GM10847 (cell line): ENCODE results near the gene C4orf50.

Source experiments
- POLR2A ChIP-seq: IDR thresholded peaks from 2 replicates; pipeline ENCODE4 v1.6.1; 2011; ENCODE audit not compliant: insufficient read length; ENCODE audit errors: extremely low read depth

C4orf50 gene

DNA sequence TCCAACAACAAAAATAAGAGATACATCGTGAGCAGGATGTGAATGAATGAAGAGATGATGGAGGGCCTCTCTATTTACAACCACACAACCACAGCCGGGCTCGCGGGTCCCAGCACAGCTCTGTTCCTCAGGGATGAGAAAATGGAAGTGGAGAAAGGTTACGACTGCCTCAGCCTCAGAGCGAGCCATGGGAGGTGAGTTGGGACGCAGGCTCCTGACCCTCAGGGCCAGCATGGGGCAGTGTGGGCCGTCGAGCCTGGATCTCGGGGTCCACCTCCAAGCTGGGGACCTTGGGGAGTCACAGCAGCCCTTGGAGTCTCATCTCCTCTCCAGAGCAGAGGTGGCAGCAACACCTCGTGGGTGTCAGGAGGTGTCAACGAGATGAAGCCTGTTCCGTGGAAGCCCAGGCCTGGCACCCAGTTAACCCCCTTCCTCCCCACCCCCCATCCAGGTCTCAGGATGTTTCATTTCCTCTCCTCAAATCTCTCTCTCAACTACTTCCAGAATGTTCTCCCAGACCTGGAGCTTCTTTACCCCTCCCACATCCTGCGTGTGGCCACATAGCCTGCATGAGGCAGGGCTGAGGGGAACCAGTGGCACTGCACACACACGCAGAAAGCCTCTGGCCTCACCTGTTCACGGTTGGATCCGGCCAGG is 25.9 kb downstream of the C4orf50 start:
- TF ChIP-seq POLR2A: no peak

DNA sequence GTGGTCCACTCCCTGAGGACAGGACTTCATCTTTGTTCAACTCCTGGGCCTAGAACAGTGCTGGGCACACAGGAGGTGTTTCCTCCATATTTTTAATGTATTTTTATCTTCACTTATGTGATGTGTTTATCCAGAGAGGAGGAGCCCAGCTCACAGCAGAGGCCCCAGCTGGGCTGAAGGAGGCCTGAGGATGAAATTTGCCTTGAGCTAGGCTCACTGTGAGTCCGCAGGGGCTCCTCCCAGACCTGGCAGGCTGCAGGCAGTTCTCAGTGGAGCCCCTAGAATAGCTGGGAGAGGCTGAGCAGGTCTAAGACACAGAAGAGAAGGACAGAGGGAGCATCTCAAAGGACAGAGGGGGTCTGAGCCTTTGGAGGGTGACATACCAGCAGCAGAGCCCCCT is 26.8 kb downstream of the C4orf50 start:
- no peak for TF ChIP-seq POLR2A

DNA sequence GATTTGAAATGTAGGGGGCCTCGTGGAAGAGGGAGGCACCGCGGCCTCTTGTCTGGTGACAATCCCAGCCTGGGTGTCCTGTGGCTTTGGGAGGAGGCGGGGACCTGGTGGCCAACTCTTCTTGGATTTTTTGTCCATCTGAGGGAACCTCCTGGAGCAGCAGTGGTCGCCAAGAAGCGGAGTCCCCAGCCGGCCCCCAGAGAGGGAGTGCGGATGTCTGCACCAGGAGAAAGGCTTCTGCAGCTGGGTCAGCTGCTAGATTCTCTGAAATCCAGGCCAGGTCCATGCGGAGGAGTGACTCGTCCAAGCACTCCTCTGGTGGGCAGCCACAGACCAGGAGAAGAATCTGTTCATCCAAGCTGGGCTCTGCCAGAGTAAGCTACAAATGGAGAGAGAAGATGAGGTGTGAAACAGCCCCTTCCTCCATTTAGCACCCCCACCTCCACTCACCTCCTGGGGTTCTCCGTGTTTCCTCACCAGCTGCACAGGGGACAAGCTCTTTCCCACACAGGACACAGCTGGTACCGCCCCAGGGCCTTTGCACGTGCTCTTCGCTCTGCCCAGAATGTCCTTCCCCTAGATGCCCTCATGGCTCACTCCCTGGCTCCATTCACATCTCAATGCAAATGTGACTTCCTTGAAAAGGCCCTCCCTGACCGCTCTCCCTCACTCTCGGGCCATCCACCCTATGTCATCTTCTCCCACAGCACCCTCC is 27.6 kb downstream of the C4orf50 start:
- TF ChIP-seq POLR2A: no peak

DNA sequence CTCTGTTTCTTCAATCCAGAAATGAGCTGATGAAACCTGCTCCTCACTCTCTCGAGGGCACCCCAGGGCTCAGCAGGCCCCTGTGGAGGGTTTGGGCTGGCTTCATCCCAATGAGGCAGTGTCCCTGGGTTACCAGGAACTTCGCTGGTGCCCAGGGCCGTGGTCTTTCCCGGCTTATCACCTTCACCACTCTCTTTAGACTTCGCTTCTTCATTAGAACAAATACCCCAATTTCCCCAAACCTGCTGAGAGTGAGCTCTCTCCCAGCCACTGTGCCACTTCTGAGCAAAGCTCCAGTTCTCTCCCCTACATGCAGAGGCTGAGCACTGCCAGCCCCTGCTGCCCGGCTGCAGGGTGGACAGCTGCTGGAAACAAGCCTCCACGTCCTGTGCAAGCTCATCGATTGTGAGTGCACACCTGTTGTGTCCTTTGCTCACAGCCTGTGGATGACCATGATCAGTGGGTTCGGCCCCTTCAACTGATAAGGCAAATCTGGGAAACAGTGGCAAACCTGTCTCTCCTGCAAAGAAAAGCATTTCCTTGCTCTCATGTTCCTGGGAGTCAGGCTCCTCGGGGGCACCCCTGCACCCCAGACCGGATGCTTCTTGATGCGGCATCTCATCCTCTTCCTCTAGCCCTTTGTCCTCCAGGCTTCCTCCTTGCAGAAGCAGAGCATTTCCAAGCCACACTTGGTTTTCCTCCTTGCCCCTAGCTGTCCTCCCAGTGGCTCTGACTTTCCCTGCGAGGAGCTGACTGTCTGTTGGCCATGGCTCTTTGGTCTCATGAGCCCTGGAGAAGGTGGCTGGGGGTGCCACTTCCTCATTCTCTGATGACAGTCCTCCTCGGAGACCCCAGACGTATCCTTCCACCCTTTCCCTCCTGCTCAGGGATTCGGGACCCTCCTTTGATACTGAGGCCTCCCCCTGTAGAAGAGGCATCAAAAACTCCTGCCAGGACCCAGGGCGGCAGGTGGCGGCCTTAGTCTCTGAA is 28.7 kb downstream of the C4orf50 start:
- TF ChIP-seq POLR2A: no peak

DNA sequence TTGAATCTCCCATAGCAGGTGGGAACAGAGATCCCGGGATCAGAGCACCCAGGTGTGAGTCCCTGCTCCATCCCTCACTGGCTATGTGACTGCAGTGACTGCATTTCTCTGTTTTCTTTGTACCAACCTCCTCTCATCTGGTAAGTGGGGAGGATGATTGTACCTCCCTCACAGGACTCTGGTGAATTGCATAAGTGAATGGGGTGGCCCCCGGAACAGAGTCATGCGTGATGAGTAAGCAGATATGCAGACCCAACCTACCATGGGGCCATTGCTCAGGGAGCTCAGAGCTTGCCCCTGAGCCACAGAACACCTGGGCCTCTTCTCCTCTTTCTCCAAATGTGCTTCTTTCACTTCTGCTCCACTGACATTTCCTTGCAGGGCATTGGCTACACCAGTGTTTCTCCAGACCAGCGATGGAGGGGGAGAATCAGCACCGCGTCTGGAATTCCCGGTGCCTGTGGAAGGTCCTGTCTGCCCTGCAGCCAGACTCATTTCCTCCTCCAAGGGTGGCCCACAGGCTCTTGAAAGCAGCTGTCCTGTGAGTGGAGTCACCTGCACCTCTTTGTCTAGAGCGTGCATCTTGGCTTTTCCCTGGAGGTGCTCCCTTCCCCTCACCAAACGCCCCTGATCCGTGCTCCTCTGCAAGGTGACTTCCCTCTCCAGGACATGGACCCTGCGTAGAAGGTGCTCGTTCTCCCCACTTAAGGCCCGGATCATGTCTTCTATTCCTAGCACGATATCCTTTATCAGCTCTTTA is 30.0 kb downstream of the C4orf50 start:
- no peak for TF ChIP-seq POLR2A

DNA sequence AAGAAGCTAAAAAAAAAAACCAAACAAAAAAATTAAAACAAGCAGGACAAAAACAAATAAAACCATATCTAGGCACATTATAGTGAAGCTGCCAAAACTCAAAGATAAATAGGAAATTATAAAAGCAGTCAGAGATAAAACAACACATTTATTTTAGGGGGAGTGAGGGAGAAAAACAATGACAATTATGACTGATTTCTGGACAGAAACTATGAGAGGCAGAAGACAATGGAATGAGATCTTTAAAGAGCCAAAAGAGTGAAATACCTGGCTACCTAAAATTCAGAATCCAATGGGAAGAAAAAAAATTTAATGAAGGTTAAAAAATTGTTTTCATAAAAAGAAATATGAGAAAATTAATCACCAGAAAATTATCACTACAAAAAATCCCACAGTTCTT is 33.4 kb downstream of the C4orf50 start:
- no peak for TF ChIP-seq POLR2A

DNA sequence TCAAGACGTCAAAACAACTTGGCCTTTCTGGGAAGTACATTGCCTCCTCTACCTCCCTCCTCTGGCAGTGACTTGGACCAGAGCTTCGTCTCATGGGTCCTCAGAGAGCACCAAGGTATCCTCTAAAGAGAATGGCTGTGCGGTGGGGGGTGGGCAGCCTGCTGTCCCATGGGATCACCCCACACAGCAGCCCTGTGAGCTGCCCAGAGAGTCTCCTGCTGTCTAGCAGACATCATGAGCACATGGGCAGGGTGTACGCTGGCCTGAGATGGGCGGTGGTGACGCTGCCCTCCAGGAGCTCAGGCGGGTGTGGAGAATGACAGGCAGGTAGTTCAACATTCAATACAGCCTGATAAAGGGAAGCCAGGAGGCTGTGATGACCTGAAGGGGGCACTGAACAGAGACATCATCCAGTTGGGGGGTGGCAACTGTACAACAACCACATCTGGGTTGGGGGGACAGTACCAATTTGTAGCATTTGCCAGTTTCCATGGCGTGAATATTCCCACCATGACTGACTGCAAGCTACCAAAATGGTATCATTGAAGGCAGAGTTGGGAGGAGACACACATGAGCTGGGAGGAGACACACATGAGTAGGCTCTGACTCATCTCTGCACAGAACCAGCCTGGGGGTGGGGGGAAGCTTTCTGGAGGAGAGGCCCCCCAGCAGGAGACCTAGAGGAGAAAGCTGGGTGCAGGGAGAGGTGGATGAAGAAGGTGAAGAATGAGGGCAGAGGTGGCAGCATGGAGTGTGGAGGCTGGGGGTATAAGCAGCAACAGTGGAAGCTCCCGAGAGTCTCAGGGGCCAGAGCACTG is 35.9 kb downstream of the C4orf50 start:
- TF ChIP-seq POLR2A: no peak

DNA sequence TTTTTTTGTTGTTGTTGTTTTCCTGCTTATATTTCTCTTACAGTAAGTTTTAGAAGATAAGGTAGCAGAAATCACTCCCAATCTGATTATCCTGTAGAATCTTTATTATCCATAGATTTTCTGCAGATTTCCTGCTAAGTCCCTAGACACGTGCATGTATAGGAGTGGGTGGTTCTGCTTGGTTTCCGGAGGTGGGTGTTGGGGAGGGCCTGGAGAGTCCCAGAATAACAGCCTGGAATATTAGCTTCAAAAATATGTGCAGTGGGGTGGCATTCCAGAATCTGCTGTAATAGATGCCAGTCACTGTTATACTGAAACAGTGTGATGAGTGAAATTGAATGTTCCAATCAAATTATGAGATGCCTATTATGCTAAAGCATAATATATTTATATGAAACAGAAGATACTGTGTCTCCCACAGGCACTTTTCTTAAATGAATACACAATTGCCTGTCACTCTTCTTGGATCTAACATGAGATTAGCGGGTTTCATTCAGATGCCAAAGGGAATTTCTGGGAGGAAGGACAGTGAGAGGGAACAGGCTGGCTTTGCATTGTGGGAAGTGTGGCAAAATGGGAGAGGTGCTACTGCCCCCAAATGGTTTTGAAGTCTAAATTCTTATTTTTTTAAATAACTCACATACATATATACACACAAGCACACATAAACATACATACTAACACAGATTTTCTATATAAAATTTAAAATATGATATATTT is 37.6 kb downstream of the C4orf50 start:
- TF ChIP-seq POLR2A: no peak

DNA sequence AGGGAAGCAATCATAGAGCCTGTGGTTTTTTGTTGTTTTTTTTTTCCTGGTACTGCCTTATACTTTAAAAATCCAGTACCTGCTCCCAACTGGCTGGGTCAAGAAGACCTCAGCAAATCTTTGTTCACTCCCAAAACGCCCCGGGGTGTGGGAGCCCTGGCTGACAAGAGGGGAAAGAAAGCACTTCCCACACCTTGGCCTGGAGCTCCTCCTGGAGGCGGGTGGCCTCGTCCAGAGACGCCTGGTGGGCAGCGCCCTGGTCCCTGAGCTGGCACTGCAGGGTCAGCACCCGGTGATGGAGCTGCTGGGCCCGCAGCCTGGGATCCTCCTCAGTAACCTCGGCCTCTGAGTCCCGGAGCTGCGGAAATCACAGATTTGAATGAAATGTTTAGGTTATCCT is 38.2 kb downstream of the C4orf50 start:
- no peak for TF ChIP-seq POLR2A

DNA sequence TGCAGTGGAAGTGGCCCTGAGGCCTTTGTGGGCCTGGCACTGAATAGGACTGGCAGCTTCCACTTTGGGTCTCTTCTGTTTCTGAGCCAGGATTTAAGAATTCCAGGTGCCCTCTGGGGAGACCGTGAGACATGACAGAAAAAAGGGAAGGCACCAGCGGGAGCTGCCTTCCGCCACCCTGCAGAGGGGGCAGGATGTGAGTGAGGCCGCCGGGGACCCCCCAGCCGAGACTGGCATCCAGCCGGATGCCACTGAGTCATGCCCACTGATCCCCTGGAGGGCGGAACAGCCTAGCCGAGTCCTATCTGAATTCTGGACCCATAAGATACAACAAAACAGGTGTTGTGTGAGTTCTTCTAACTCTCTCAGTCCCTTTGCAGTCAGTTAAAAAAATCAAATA is 41.3 kb downstream of the C4orf50 start:
- no peak for TF ChIP-seq POLR2A

DNA sequence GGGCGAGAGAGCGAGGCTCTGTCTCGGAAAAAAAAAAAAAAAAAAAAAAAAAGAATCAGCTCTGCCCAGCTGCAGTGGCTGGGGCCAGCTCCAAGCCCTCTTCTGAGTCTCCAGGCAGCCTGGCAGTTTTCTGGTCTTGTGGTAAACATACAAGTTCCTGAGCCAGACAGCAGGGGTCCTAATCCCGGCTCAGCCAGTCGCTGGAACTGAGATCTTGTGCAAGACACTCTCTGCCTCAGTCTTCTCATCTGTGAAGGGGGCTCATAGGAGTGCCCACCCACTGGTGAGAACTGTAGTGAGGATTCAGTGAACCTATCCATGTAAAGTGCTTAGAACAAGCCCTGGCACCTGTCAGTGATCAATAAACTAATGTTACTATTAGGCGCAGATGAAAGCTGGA is 41.8 kb downstream of the C4orf50 start:
- TF ChIP-seq POLR2A: no peak

DNA sequence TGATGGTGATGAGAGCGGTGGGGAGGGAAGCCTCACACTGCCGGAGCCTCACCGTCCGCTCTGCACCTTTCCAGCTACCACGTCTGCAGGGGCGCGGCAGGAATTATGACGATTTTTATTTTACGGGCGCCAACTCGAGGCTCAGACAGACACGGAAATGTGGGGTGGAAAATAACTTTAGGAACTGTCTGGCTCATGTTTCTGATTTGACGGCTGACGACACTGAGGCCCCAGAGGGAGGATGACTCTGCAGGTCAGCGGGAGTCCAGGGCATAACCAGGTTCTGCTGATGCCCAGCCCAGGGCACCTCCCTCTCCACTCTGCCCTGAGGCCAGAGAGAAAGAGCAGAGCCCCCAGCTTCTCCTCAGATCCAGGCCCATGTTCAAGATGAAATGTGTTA is 43.9 kb downstream of the C4orf50 start:
- TF ChIP-seq POLR2A: no peak

DNA sequence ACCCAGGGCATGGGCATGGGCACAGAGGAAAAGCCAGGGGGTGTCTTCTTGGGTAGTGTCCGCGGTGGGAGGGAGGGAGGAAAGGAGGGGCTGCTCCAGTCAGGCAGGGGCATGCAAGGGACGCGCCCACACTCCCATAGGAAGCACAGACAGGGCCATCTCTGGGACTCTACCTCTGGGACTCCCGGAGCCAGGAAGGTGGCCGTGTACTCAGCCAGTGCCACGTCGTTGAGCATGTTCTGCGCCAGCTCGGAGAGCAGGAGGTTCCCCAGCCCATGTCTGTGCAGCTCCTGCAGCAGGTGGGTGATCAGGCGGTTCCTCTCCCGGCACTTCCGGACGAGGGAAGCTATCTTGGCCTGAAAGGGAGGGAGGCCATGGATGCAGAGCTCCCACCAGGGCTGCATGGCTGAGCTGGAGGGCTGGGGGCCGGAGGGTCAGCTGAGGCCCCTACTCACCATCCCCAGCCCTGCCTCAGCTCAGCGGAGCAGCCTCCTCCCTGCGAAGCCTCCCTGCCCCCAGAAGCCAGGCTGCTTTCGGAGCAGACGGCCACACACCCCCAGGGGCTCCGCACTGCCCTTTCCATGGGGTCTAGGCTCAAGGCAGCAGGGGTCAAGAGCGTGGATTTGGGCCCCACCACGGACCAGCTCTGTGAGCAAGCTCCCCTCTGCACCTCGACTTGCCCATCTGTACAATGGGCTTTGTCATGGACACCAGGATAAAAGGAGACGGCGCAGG is 44.6 kb downstream of the C4orf50 start:
- no peak for TF ChIP-seq POLR2A
